ENCODE measurements around the gene TMA7.
"Not testable (repeated sequence)": the region's sequence is repeated elsewhere in the genome, so short reads cannot be mapped to it uniquely, and the experiment has no call there.

- TF ChIP-seq ZFX (CRISPR knock-in tag; IDR thresholded peaks at IDR 0.05); CBFB (CRISPR knock-in tag; IDR thresholded peaks at IDR 0.05); NFE2L1 (tag; IDR thresholded peaks at IDR 0.05; ENCODE audit: borderline replicate concordance, low read depth); PHB2 (IDR thresholded peaks at IDR 0.05; ENCODE audit: low read depth); XRCC5 (IDR thresholded peaks at IDR 0.05; ENCODE audit: low read depth, low read length); CEBPG (CRISPR knock-in tag; IDR thresholded peaks at IDR 0.05); CEBPG (tag; conservative IDR thresholded peaks at IDR 0.05 in 1 of 2, IDR thresholded peaks at IDR 0.05 in 1 of 2); E2F3 (CRISPR knock-in tag; IDR thresholded peaks at IDR 0.05): not testable (repeated sequence)
Observed at GRCh38 chr3:48461767-48462166, 21.7 kb downstream of the TMA7 start.

Data from K562 (cell line).